ENCODE data around the gene GCAT. TPM values are rescaled to one million over a fixed set of nuclear protein-coding genes. Genes with fewer than 3 reads are reported as not detected.
A peak's percentile ranks its signal among the peaks of the same experiment; 100 is the strongest.

Gene GCAT
- polyA plus RNA-seq, 3 donors = 0.56 to 1.9 (median 1.1) TPM

GRCh38 chr22:37819105-37819433 lies 11.3 kb downstream of the GCAT start:
- H4K20me1 ChIP-seq (ENCODE audit: insufficient read depth, low read length) = no peaks in the 10 kb centered on the region
- peaks cover 0 to 7% (median 0%) of the 10 kb centered on the region in 7 donors for H3K9me3 Mint-ChIP-seq
- no peaks in the 10 kb centered on the region for H3K9me3 ChIP-seq (replicated peaks in 1 of 2; ENCODE audit: control insufficient read depth in 1 of 2, insufficient read depth in 1 of 2, low read length in 2 of 2)
- H3K4me2 ChIP-seq (replicated peaks; ENCODE audit: extremely low read depth, low read length, poor library complexity, severe bottlenecking) = peak overlapping the region; percentile 85
- H3K9ac ChIP-seq (ENCODE audit: insufficient read depth, low read length, poor library complexity, severe bottlenecking) = peak overlapping the region; percentile 57
- no peaks in the 10 kb centered on the region for H3K36me3 Mint-ChIP-seq
- WGBS (ENCODE audit: insufficient coverage) = 43% methylated on average over 8 of the region's 14 CpGs
- TF ChIP-seq CTCF (IDR thresholded peaks at IDR 0.05) = peak; percentile 9
- H3K36me3 ChIP-seq (replicated peaks in 1 of 2; ENCODE audit: control insufficient read depth in 1 of 2, insufficient read depth in 2 of 2, low read length in 2 of 2) = no peaks in the 10 kb centered on the region
- no peak overlapping the region for H3K27ac ChIP-seq (ENCODE audit: low read depth in 1 of 2, low read length in 2 of 2)
- peak overlapping the region; percentile 84 for H2AFZ ChIP-seq (ENCODE audit: insufficient read depth, low read depth, low read length, poor library complexity, severe bottlenecking)
- no peaks in the 10 kb centered on the region for H3K79me2 ChIP-seq (ENCODE audit: insufficient read depth, low read length)
- H3K27ac Mint-ChIP-seq = peak overlapping the region in 1 of 7 donors; percentile 50
- H3K27me3 Mint-ChIP-seq (ENCODE audit: low read depth in 3 of 3) = peaks cover 37 to 48% (median 38%) of the 10 kb centered on the region in 3 donors
- DNase-seq = no peak
- peaks cover 16 to 21% of the 10 kb centered on the region in 2 donors for H3K4me1 ChIP-seq (ENCODE audit: control insufficient read depth in 1 of 2, insufficient read depth in 2 of 2, low read length in 2 of 2)
- H3K4me3 Mint-ChIP-seq = peak overlapping the region; percentile 68 to 89
- H3K4me1 Mint-ChIP-seq = peaks cover 20% of the 10 kb centered on the region
- intact Hi-C loops (cut with micrococcal nuclease) = loop anchor here (5.0 to 10.0 kb wide), 2 partner anchors 146 to 148 kb away; no protein-coding TSS in a partner anchor
- H3K27me3 ChIP-seq (ENCODE audit: control insufficient read depth in 2 of 2, insufficient read depth in 2 of 2, low read length in 2 of 2) = peaks cover 7 to 38% of the 10 kb centered on the region in 2 donors
- H3K4me3 ChIP-seq (replicated peaks in 1 of 3; ENCODE audit: low read depth in 2 of 3, low read length in 3 of 3) = peak overlapping the region in 2 of 3 experiments; percentile 21 to 72

- Mint-ChIP-seq H3K4me1 (peaks cover 23% of the 10 kb centered on the region), H3K9me3 (peaks cover 0 to 7% (median 0%) of the 10 kb centered on the region in 7 donors), H3K27ac (no peak overlapping the region), H3K4me3 (peak overlapping the region in 1 of 2 donors; percentile 74), H3K27me3 (ENCODE audit: low read depth in 3 of 3) (peaks cover 41 to 54% (median 41%) of the 10 kb centered on the region in 3 donors), H3K36me3 (no peaks in the 10 kb centered on the region)
- no peaks in the 10 kb centered on the region for H3K36me3 ChIP-seq (replicated peaks in 1 of 2; ENCODE audit: control insufficient read depth in 1 of 2, insufficient read depth in 2 of 2, low read length in 2 of 2)
- peaks cover 19 to 34% of the 10 kb centered on the region in 2 donors for H3K4me1 ChIP-seq (ENCODE audit: control insufficient read depth in 1 of 2, insufficient read depth in 2 of 2, low read length in 2 of 2)
- no peak for DNase-seq
- intact Hi-C loops (cut with micrococcal nuclease) = no loop called here
- no peak overlapping the region for H3K9ac ChIP-seq (ENCODE audit: insufficient read depth, low read length, poor library complexity, severe bottlenecking)
- no peaks in the 10 kb centered on the region for H3K9me3 ChIP-seq (replicated peaks in 1 of 2; ENCODE audit: control insufficient read depth in 1 of 2, insufficient read depth in 1 of 2, low read length in 2 of 2)
- no peak overlapping the region for H2AFZ ChIP-seq (ENCODE audit: insufficient read depth, low read depth, low read length, poor library complexity, severe bottlenecking)
- 95% methylated on average over 4 of the region's 5 CpGs for WGBS (ENCODE audit: insufficient coverage)
- peaks cover 7 to 40% of the 10 kb centered on the region in 2 donors for H3K27me3 ChIP-seq (ENCODE audit: control insufficient read depth in 2 of 2, insufficient read depth in 2 of 2, low read length in 2 of 2)
- TF ChIP-seq CTCF (IDR thresholded peaks at IDR 0.05) = no peak
- H4K20me1 ChIP-seq (ENCODE audit: insufficient read depth, low read length) = no peaks in the 10 kb centered on the region
- H3K4me3 ChIP-seq (replicated peaks in 1 of 3; ENCODE audit: low read depth in 2 of 3, low read length in 3 of 3) = no peak overlapping the region
- no peak overlapping the region for H3K4me2 ChIP-seq (replicated peaks; ENCODE audit: extremely low read depth, low read length, poor library complexity, severe bottlenecking)
- no peak overlapping the region for H3K27ac ChIP-seq (ENCODE audit: low read depth in 1 of 2, low read length in 2 of 2)
- no peaks in the 10 kb centered on the region for H3K79me2 ChIP-seq (ENCODE audit: insufficient read depth, low read length)
Measured at GRCh38 chr22:37820350-37820749, 12.6 kb downstream of the GCAT start.
